Thymus (tissue), 11 donors: ENCODE results near the gene PALD1. TPM values are rescaled to one million over a fixed set of nuclear protein-coding genes. Genes with fewer than 3 reads are reported as not detected.
"Not testable (repeated sequence)": the region's sequence is repeated elsewhere in the genome, so short reads cannot be mapped to it uniquely, and the experiment has no call there.

Source experiments
- DNase-seq, 9 donors: peaks; one replicate each; pipeline ENCODE4 v3.0.0-alpha.2; 2013; ENCODE audit warnings: low spot score in 9 of 9, low read depth in 6 of 9, missing footprints in 1 of 9
- H3K27ac ChIP-seq, 2 donors: one replicate each; pipeline ENCODE4 v1.5.1; 2013; ENCODE audit warnings: control low read depth in 1 of 2, low read depth in 1 of 2, low read length in 1 of 2, mild to moderate bottlenecking in 1 of 2, moderate library complexity in 1 of 2
- H3K27me3 ChIP-seq, 2 donors: one replicate each; pipeline ENCODE4 v1.5.1; 2013; ENCODE audit warnings: low read length in 1 of 2; ENCODE audit not compliant: control insufficient read depth in 2 of 2, insufficient read depth in 1 of 2
- H3K36me3 ChIP-seq, 2 donors: one replicate each; pipeline ENCODE4 v1.5.1; 2013; ENCODE audit warnings: low read length in 1 of 2, mild to moderate bottlenecking in 1 of 2, moderate library complexity in 1 of 2; ENCODE audit not compliant: control insufficient read depth in 2 of 2, insufficient read depth in 2 of 2
- H3K4me1 ChIP-seq, 2 donors: one replicate each; pipeline ENCODE4 v1.5.1; 2013; ENCODE audit warnings: low read length in 2 of 2; ENCODE audit not compliant: control insufficient read depth in 2 of 2, insufficient read depth in 2 of 2
- H3K4me3 ChIP-seq, 2 donors: one replicate each; pipeline ENCODE4 v1.5.1; 2013; ENCODE audit warnings: low read length in 2 of 2, control low read depth in 1 of 2, mild to moderate bottlenecking in 1 of 2
- H3K9me3 ChIP-seq, 2 donors: one replicate each; pipeline ENCODE4 v1.5.1; 2013; ENCODE audit warnings: low read length in 1 of 2, mild to moderate bottlenecking in 1 of 2; ENCODE audit not compliant: control insufficient read depth in 2 of 2, insufficient read depth in 1 of 2
- WGBS: extraction: QIAGEN DNeasy Blood & Tissue Kit; methylation state at CpG from one replicate; pipeline ENCODE4 v1.1.7; 2013; 5-methylcytosine and 5-hydroxymethylcytosine counted together
- polyA plus RNA-seq: library from polyadenylated mRNA; stranded (reverse); fragments of 200-250 nt; gene quantifications from one replicate; pipeline ENCODE4 v1.2.3, GENCODE V29; 2013
- total RNA-seq: library from RNA; stranded (reverse); fragments of 120-200 nt; gene quantifications from one replicate; pipeline ENCODE4 v1.2.4, GENCODE V29; 2013
- donor health status: healthy.

PALD1 gene
- total and polyA plus RNA-seq, 2 donors, result 7.3 to 10.3 TPM

- peak within 1 kb of the TSS; percentile 23 to 29 for H3K4me3 ChIP-seq
- H3K27me3 ChIP-seq, result no peaks in the 10 kb centered on the region
- peak within 1 kb of the TSS in 1 of 2 donors; percentile 38 for H3K27ac ChIP-seq
- H3K4me1 ChIP-seq, result peaks cover 10 to 30% of the 10 kb centered on the region in 2 donors
- H3K9me3 ChIP-seq, result peaks cover 0 to 4% of the 10 kb centered on the region in 2 donors
- peak in 8 of 9 donors; percentile 39 to 88 (median 64) for DNase-seq
- no peaks in the 10 kb centered on the region for H3K36me3 ChIP-seq
- WGBS, result 54% methylated on average over 21 of the region's 21 CpGs
These were observed 124.3 kb downstream of the PALD1 start, which contains the start of gene PRF1 for GRCh38 chr10:70602665-70603448. Gene PRF1, minus strand, starts transcription at chr10:70602741. Its CDS starts 1,839 bp downstream, at chr10:70600902.

GRCh38 chr10:70603449-70603801 lies 124.9 kb downstream of the PALD1 start:
- DNase-seq, result no peak
- no peak overlapping the region for H3K27ac ChIP-seq
- H3K4me3 ChIP-seq, result no peak overlapping the region
- peaks cover 0 to 4% of the 10 kb centered on the region in 2 donors for H3K9me3 ChIP-seq
- WGBS, result 91% methylated on average over 7 of the region's 7 CpGs
- peaks cover 10 to 35% of the 10 kb centered on the region in 2 donors for H3K4me1 ChIP-seq
- no peaks in the 10 kb centered on the region for H3K36me3 ChIP-seq
- H3K27me3 ChIP-seq, result no peaks in the 10 kb centered on the region

DNA sequence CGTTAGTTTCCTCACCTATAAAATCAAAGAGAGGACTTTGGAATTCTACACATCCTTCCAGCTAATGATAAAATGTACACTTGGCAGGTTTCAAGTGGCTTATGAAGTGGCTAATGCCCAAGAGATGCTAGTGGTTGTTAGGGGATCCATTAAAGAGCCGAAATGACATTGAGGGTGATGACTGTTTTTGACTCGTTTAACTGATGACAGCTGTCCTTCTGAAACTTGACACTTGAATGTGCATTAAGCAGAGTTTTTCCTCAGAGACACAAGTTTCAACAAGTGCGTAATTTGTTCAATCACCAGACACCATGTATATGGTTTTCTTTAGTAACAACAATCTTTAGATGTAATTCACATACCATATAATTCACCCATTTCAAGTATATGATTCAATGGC lies 125.5 kb downstream of the PALD1 start:
- Histone ChIP-seq H3K4me3 (no peak overlapping the region), H3K9me3 (no peaks in the 10 kb centered on the region), H3K27ac (no peak overlapping the region), H3K36me3 (no peaks in the 10 kb centered on the region), H3K27me3 (no peaks in the 10 kb centered on the region), H3K4me1 (peaks cover 10 to 35% of the 10 kb centered on the region in 2 donors)
- WGBS, result 98% methylated on average over 4 of the region's 4 CpGs
- DNase-seq, result no peak

DNA sequence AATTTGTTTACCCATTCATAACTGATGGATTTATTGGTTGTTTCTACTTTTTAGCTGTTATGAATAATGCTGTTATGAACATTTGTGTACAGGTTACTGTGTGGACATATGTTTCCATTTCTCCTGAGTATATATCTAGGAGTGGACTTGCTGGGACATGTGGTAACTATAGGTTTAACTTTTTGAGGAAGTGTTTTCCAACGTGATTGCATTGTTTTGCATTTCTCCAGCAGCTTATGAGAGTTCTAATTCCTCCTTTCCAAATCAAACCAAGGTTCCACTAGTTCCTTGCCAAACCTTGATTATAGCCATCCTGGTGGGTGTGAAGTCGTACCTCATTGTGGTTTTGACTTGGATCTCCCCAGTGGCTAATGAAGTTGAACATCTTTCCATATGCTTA lies 126.6 kb downstream of the PALD1 start:
- H3K27ac ChIP-seq, result no peak overlapping the region
- no peaks in the 10 kb centered on the region for H3K9me3 ChIP-seq
- H3K27me3 ChIP-seq, result no peaks in the 10 kb centered on the region
- no peak for DNase-seq
- WGBS, result 66% methylated on average over 2 of the region's 2 CpGs
- H3K36me3 ChIP-seq, result no peaks in the 10 kb centered on the region
- no peak overlapping the region for H3K4me3 ChIP-seq
- H3K4me1 ChIP-seq, result peaks cover 10 to 37% of the 10 kb centered on the region in 2 donors

DNA sequence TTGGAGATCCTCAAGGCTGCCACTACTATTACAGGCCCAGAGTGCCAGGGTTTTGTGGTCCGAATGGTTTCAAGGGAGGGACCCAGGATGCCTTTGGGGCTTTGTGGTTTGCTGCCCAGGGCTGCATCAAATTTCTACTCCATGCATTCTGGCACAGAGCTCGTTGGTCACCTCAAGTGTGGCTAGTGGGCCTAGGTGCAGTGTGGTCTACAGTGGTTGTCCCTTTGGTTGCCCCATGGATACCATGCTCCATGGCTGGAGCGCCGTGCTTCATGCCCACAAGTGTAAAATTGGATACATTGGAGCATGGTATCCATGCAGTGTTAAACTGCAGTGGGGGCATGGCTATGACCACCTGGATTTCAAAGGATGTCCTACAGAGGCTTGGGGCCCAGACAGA lies 129.4 kb downstream of the PALD1 start:
- Histone ChIP-seq H3K9me3 (no peaks in the 10 kb centered on the region), H3K4me1 (peaks cover under 1 to 22% of the 10 kb centered on the region in 2 donors), H3K4me3 (no peak overlapping the region), H3K27me3 (no peaks in the 10 kb centered on the region), H3K27ac (no peak overlapping the region), H3K36me3 (no peaks in the 10 kb centered on the region)
- WGBS, result 98% methylated on average over 4 of the region's 4 CpGs
- no peak for DNase-seq

GRCh38 chr10:70613941-70614340 lies 135.4 kb downstream of the PALD1 start:
- 72% methylated on average over 2 of the region's 2 CpGs for WGBS
- no peak overlapping the region for H3K27ac ChIP-seq
- no peak overlapping the region for H3K4me3 ChIP-seq
- no peaks in the 10 kb centered on the region for H3K36me3 ChIP-seq
- H3K27me3 ChIP-seq, result no peaks in the 10 kb centered on the region
- peaks cover 0 to 4% of the 10 kb centered on the region in 2 donors for H3K4me1 ChIP-seq
- DNase-seq, result no peak
- no peaks in the 10 kb centered on the region for H3K9me3 ChIP-seq

GRCh38 chr10:70614364-70614763 lies 135.8 kb downstream of the PALD1 start:
- H3K36me3 ChIP-seq, H3K9me3 ChIP-seq, H3K27ac ChIP-seq, H3K4me3 ChIP-seq, H3K4me1 ChIP-seq, DNase-seq, H3K27me3 ChIP-seq: not testable (repeated sequence)
- WGBS, result 98% methylated on average over 3 of the region's 3 CpGs

DNA sequence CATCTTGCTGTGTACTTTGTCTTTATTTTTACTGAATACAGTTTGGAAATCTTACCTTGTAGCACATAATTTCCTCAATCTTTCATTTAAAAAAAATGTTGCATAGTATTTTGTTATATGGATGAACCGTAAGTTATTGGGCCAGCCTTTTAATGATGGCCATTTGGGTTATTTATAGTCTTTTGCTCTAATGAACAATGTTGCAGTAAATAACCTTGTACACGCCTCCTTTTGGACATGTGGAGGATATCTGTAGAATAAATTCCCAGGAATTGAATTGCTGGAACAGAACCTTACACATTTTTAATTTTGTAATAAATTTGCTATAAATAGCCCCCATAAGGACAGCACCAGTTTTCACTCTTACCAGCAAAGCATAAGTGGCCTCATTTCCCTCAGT lies 136.6 kb downstream of the PALD1 start:
- Histone ChIP-seq H3K27me3 (no peaks in the 10 kb centered on the region), H3K36me3 (no peaks in the 10 kb centered on the region), H3K9me3 (no peaks in the 10 kb centered on the region), H3K27ac (no peak overlapping the region), H3K4me3 (no peak overlapping the region), H3K4me1 (peaks cover 0 to 2% of the 10 kb centered on the region in 2 donors)
- WGBS, result 97% methylated on average over 2 of the region's 2 CpGs
- DNase-seq, result no peak

DNA sequence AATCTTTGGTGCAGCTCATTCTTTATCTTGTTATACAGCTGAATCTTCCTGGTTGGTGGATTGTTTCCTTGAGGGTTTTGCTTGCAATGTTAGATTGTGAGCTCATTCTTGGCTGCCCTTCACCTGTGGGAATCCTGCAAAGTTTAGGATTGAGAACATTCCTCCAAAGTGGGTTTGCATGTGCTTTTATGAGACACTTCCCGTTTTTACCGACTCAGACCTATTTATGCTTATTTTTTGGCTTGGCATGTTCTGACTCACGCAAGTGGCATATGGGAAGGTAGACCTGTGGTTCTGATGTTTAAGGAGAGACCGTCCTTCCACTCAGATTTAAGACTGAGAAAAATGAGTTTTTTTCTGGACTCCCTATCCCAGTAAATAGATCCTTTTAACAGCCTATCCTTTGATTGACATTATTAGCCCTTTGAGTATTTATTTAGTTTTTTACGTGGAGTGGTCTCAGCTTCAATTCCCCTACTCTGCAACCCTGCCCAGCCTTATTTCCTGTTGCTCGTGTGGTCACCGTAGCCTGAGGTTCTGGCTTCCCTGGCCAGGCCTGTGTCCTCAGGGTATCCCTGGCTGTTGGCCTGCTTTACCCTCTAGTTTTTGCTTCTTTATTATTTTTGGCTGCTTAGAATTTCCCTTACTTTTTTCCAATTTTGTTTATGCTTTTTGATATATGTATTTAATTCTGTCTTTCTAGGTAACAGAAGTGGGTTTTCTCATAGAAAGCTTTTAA lies 137.4 kb downstream of the PALD1 start:
- H3K27ac ChIP-seq, result no peak overlapping the region
- WGBS, result 52% methylated on average over 7 of the region's 7 CpGs
- no peaks in the 10 kb centered on the region for H3K4me1 ChIP-seq
- no peak overlapping the region for H3K4me3 ChIP-seq
- H3K27me3 ChIP-seq, result no peaks in the 10 kb centered on the region
- no peaks in the 10 kb centered on the region for H3K36me3 ChIP-seq
- DNase-seq, result no peak
- no peaks in the 10 kb centered on the region for H3K9me3 ChIP-seq
